Activated naive CD4-positive, alpha-beta T cell treated with anti-CD3 and anti-CD28 coated beads, Interleukin-2, amount 50 U/mL, for 24 hours (primary cell): ENCODE data around the gene MYRIP.
"Not testable (repeated sequence)": the region's sequence is repeated elsewhere in the genome, so short reads cannot be mapped to it uniquely, and the experiment has no call there.

Experiments
- H3K27ac Mint-ChIP-seq: one replicate; pipeline ENCODE4 v1.8.0; 2021; ENCODE audit warnings: mild to moderate bottlenecking, mixed read lengths
- H3K27me3 Mint-ChIP-seq: one replicate; pipeline ENCODE4 v1.8.0; 2021; ENCODE audit warnings: mixed read lengths
- H3K36me3 Mint-ChIP-seq: one replicate; pipeline ENCODE4 v1.8.0; 2021; ENCODE audit warnings: mixed read lengths
- H3K4me1 Mint-ChIP-seq: one replicate; pipeline ENCODE4 v1.8.0; 2021; ENCODE audit warnings: mixed read lengths
- H3K4me3 Mint-ChIP-seq: one replicate; pipeline ENCODE4 v1.8.0; 2021; ENCODE audit warnings: mild to moderate bottlenecking, mixed read lengths
- H3K9me3 Mint-ChIP-seq: one replicate; pipeline ENCODE4 v1.8.0; 2021; ENCODE audit warnings: mixed read lengths

Gene MYRIP

GRCh38 chr3:39809181-39809994 lies at the start of gene MYRIP:
TSS of gene MYRIP (plus strand) at chr3:39809609. CDS start at chr3:39900817, 91,208 bp downstream.
- no peaks in the 10 kb centered on the region for H3K9me3 Mint-ChIP-seq
- H3K4me1 Mint-ChIP-seq: peaks cover 18% of the 10 kb centered on the region
- H3K36me3 Mint-ChIP-seq: no peaks in the 10 kb centered on the region
- H3K4me3 Mint-ChIP-seq: peak within 1 kb of the TSS; percentile 70
- H3K27ac Mint-ChIP-seq: no peak within 1 kb of the TSS
- peaks cover 53% of the 10 kb centered on the region for H3K27me3 Mint-ChIP-seq

- no peak overlapping the region for H3K27ac Mint-ChIP-seq
- no peaks in the 10 kb centered on the region for H3K9me3 Mint-ChIP-seq
- no peaks in the 10 kb centered on the region for H3K36me3 Mint-ChIP-seq
- H3K4me3 Mint-ChIP-seq: no peak overlapping the region
- H3K27me3 Mint-ChIP-seq: peaks cover 8% of the 10 kb centered on the region
- no peaks in the 10 kb centered on the region for H3K4me1 Mint-ChIP-seq
Observed at GRCh38 chr3:39760325-39760724, 49.1 kb upstream of the MYRIP start.

- Mint-ChIP-seq H3K27ac (no peak overlapping the region), H3K9me3 (no peaks in the 10 kb centered on the region), H3K4me1 (no peaks in the 10 kb centered on the region), H3K36me3 (no peaks in the 10 kb centered on the region), H3K4me3 (no peak overlapping the region), H3K27me3 (peaks cover 6% of the 10 kb centered on the region)
Observed at GRCh38 chr3:39762537-39763070, 46.8 kb upstream of the MYRIP start.

GRCh38 chr3:39763390-39763789 lies 46.0 kb upstream of the MYRIP start:
- H3K36me3 Mint-ChIP-seq: no peaks in the 10 kb centered on the region
- H3K4me1 Mint-ChIP-seq: no peaks in the 10 kb centered on the region
- no peak overlapping the region for H3K4me3 Mint-ChIP-seq
- H3K9me3 Mint-ChIP-seq: peaks cover 3% of the 10 kb centered on the region
- H3K27me3 Mint-ChIP-seq: peaks cover 6% of the 10 kb centered on the region
- no peak overlapping the region for H3K27ac Mint-ChIP-seq

GRCh38 chr3:39765575-39765974 lies 43.8 kb upstream of the MYRIP start:
- peaks cover 4% of the 10 kb centered on the region for H3K27me3 Mint-ChIP-seq
- no peak overlapping the region for H3K27ac Mint-ChIP-seq
- H3K4me1 Mint-ChIP-seq: no peaks in the 10 kb centered on the region
- H3K9me3 Mint-ChIP-seq: peaks cover 5% of the 10 kb centered on the region
- H3K4me3 Mint-ChIP-seq: no peak overlapping the region
- no peaks in the 10 kb centered on the region for H3K36me3 Mint-ChIP-seq

GRCh38 chr3:39766433-39766832 lies 43.0 kb upstream of the MYRIP start:
- H3K9me3 Mint-ChIP-seq: peaks cover 5% of the 10 kb centered on the region
- H3K36me3 Mint-ChIP-seq: no peaks in the 10 kb centered on the region
- H3K4me1 Mint-ChIP-seq: no peaks in the 10 kb centered on the region
- no peak overlapping the region for H3K4me3 Mint-ChIP-seq
- no peak overlapping the region for H3K27ac Mint-ChIP-seq
- H3K27me3 Mint-ChIP-seq: peaks cover 4% of the 10 kb centered on the region

- not testable (repeated sequence) for H3K27ac Mint-ChIP-seq, H3K27me3 Mint-ChIP-seq, H3K4me1 Mint-ChIP-seq, H3K4me3 Mint-ChIP-seq, H3K36me3 Mint-ChIP-seq, H3K9me3 Mint-ChIP-seq
Observed at GRCh38 chr3:39766909-39767308, 42.5 kb upstream of the MYRIP start.

GRCh38 chr3:39778168-39778567 lies 31.2 kb upstream of the MYRIP start:
- H3K27ac Mint-ChIP-seq, H3K4me3 Mint-ChIP-seq, H3K4me1 Mint-ChIP-seq, H3K36me3 Mint-ChIP-seq, H3K27me3 Mint-ChIP-seq, H3K9me3 Mint-ChIP-seq: not testable (repeated sequence)

- no peaks in the 10 kb centered on the region for H3K4me1 Mint-ChIP-seq
- H3K9me3 Mint-ChIP-seq: no peaks in the 10 kb centered on the region
- H3K27ac Mint-ChIP-seq: no peak overlapping the region
- H3K4me3 Mint-ChIP-seq: no peak overlapping the region
- no peaks in the 10 kb centered on the region for H3K36me3 Mint-ChIP-seq
- peaks cover 9% of the 10 kb centered on the region for H3K27me3 Mint-ChIP-seq
Observed at GRCh38 chr3:39779511-39780230, 29.7 kb upstream of the MYRIP start.

GRCh38 chr3:39780352-39780751 lies 29.1 kb upstream of the MYRIP start:
- H3K27ac Mint-ChIP-seq: no peak overlapping the region
- H3K27me3 Mint-ChIP-seq: peaks cover 9% of the 10 kb centered on the region
- no peaks in the 10 kb centered on the region for H3K36me3 Mint-ChIP-seq
- no peaks in the 10 kb centered on the region for H3K4me1 Mint-ChIP-seq
- no peak overlapping the region for H3K4me3 Mint-ChIP-seq
- H3K9me3 Mint-ChIP-seq: no peaks in the 10 kb centered on the region

GRCh38 chr3:39781025-39781424 lies 28.4 kb upstream of the MYRIP start:
- Mint-ChIP-seq H3K27me3 (peaks cover 9% of the 10 kb centered on the region), H3K4me1 (no peaks in the 10 kb centered on the region), H3K27ac (no peak overlapping the region), H3K9me3 (no peaks in the 10 kb centered on the region), H3K4me3 (no peak overlapping the region), H3K36me3 (no peaks in the 10 kb centered on the region)

GRCh38 chr3:39781632-39782031 lies 27.8 kb upstream of the MYRIP start:
- Mint-ChIP-seq H3K36me3 (no peaks in the 10 kb centered on the region), H3K27ac (no peak overlapping the region), H3K4me1 (no peaks in the 10 kb centered on the region), H3K9me3 (no peaks in the 10 kb centered on the region), H3K27me3 (peaks cover 9% of the 10 kb centered on the region), H3K4me3 (no peak overlapping the region)

GRCh38 chr3:39783680-39784079 lies 25.7 kb upstream of the MYRIP start:
- Mint-ChIP-seq H3K27ac (no peak overlapping the region), H3K27me3 (peaks cover 9% of the 10 kb centered on the region), H3K36me3 (no peaks in the 10 kb centered on the region), H3K9me3 (no peaks in the 10 kb centered on the region), H3K4me1 (no peaks in the 10 kb centered on the region), H3K4me3 (no peak overlapping the region)

- H3K27ac Mint-ChIP-seq: no peak overlapping the region
- no peaks in the 10 kb centered on the region for H3K36me3 Mint-ChIP-seq
- peaks cover 9% of the 10 kb centered on the region for H3K27me3 Mint-ChIP-seq
- H3K4me1 Mint-ChIP-seq: no peaks in the 10 kb centered on the region
- H3K9me3 Mint-ChIP-seq: no peaks in the 10 kb centered on the region
- no peak overlapping the region for H3K4me3 Mint-ChIP-seq
Observed at GRCh38 chr3:39784922-39785321, 24.5 kb upstream of the MYRIP start.

GRCh38 chr3:39788128-39788883 lies 21.1 kb upstream of the MYRIP start:
- no peak overlapping the region for H3K4me3 Mint-ChIP-seq
- peaks cover 1% of the 10 kb centered on the region for H3K27me3 Mint-ChIP-seq
- H3K36me3 Mint-ChIP-seq: no peaks in the 10 kb centered on the region
- H3K4me1 Mint-ChIP-seq: no peaks in the 10 kb centered on the region
- no peaks in the 10 kb centered on the region for H3K9me3 Mint-ChIP-seq
- H3K27ac Mint-ChIP-seq: no peak overlapping the region

GRCh38 chr3:39791603-39792002 lies 17.8 kb upstream of the MYRIP start:
- Mint-ChIP-seq H3K9me3 (no peaks in the 10 kb centered on the region), H3K4me1 (no peaks in the 10 kb centered on the region), H3K36me3 (no peaks in the 10 kb centered on the region), H3K27me3 (peaks cover 4% of the 10 kb centered on the region), H3K27ac (no peak overlapping the region), H3K4me3 (no peak overlapping the region)
